MCF 10A (cell line): ENCODE measurements around the gene MN1. TPM values are rescaled to one million over a fixed set of nuclear protein-coding genes. Genes with fewer than 3 reads are reported as not detected.

Experiments used
- BruUV-seq: library from RNA; stranded (reverse); fragments of 400-500 nt; replicated peaks from 2 replicates; lab custom pipeline; 2021; lab: Mats Ljungman, UMichigan
- CTCF ChIA-PET: fragments of 300-600 bp; sonication (Branson Sonifier 250); formaldehyde crosslinking; extraction: SDS; loops from one replicate; lab custom pipeline; 2021; ENCODE audit warnings: antibody characterized with exemption, inconsistent platforms; lab: Yijun Ruan, JAX
- POLR2A ChIA-PET: fragments of 300-600, 350-650 bp; sonication (Branson Sonifier 250); formaldehyde crosslinking; extraction: SDS; loops from one replicate; lab custom pipeline; 2020; ENCODE audit warnings: antibody characterized with exemption, inconsistent platforms; lab: Yijun Ruan, JAX
- DNase-seq: peaks from one replicate; pipeline ENCODE4 v3.0.0-alpha.2; 2018; ENCODE audit not compliant: unreplicated experiment
- H3K27ac Mint-ChIP-seq: one replicate; pipeline ENCODE4 v1.8.0; 2022; ENCODE audit warnings: mild to moderate bottlenecking, low read depth, mixed read lengths; ENCODE audit not compliant: unreplicated experiment
- H3K27me3 Mint-ChIP-seq: one replicate; pipeline ENCODE4 v1.8.0; 2022; ENCODE audit warnings: mixed read lengths; ENCODE audit not compliant: insufficient read depth, unreplicated experiment
- H3K36me3 Mint-ChIP-seq: one replicate; pipeline ENCODE4 v1.8.0; 2022; ENCODE audit warnings: mild to moderate bottlenecking, moderate library complexity, mixed read lengths; ENCODE audit not compliant: insufficient read depth, unreplicated experiment
- H3K4me1 Mint-ChIP-seq: one replicate; pipeline ENCODE4 v1.8.0; 2022; ENCODE audit warnings: mixed read lengths; ENCODE audit not compliant: insufficient read depth, unreplicated experiment
- H3K4me3 Mint-ChIP-seq: one replicate; pipeline ENCODE4 v1.8.0; 2022; ENCODE audit warnings: mild to moderate bottlenecking, moderate library complexity, mixed read lengths; ENCODE audit not compliant: unreplicated experiment
- H3K9me3 Mint-ChIP-seq: one replicate; pipeline ENCODE4 v1.8.0; 2022; ENCODE audit warnings: mixed read lengths; ENCODE audit not compliant: unreplicated experiment
- intact Hi-C: fragments of 100-400 bp; cut with micrococcal nuclease; formaldehyde crosslinking; loops from 2 replicates; pipeline ENCODE4 v1.14.1; 2022
- total RNA-seq: library from RNA; stranded (reverse); gene quantifications from 2 replicates; pipeline ENCODE4 v1.2.3, GENCODE V29; 2022
- TF ChIP-seq, protein P1 (sequence below): fragments of 200-600 bp; IDR thresholded peaks from one replicate; pipeline ENCODE4 v1.8.0; 2022; ENCODE audit warnings: antibody characterized with exemption, mild to moderate bottlenecking; ENCODE audit not compliant: unreplicated experiment

The MN1 gene
- total RNA-seq, 1 experiment from 2014 or later = 3.9 TPM

DNA sequence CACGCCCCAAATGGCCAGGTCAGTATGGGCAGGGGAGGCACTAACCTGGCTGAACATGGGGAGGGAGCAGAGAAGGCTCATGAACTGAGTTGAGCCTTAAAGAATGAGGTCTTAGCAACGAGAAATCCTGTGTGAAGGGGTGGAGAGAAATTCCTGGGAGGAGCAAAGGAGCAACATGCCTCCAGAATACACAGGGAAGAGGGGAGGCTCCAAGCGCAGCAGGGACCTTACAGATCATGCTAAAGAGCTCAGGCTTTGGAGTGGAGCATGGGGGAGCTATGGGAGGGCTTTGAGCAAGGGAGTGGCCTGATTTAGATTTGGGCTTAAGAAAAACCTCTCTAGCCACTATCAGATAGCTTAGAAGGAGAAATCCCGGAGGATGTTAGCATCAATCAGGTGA is 88.1 kb downstream of the MN1 start:
- CTCF ChIA-PET = interaction anchor here (0.7 kb wide), 2 partner anchors 87 to 533 kb away, joined by 3 read pairs; no protein-coding TSS in a partner anchor
- no peaks in the 10 kb centered on the region for H3K27me3 Mint-ChIP-seq
- BruUV-seq = no TSS peak
- POLR2A ChIA-PET = interaction anchor here (0.7 kb wide), 1 partner anchor 1369 kb away, joined by 3 read pairs; no protein-coding TSS in a partner anchor
- intact Hi-C loops = loop anchor here (10.0 kb wide), 1 partner anchor 309 kb away; no protein-coding TSS in a partner anchor
- TF ChIP-seq, protein P1, sequence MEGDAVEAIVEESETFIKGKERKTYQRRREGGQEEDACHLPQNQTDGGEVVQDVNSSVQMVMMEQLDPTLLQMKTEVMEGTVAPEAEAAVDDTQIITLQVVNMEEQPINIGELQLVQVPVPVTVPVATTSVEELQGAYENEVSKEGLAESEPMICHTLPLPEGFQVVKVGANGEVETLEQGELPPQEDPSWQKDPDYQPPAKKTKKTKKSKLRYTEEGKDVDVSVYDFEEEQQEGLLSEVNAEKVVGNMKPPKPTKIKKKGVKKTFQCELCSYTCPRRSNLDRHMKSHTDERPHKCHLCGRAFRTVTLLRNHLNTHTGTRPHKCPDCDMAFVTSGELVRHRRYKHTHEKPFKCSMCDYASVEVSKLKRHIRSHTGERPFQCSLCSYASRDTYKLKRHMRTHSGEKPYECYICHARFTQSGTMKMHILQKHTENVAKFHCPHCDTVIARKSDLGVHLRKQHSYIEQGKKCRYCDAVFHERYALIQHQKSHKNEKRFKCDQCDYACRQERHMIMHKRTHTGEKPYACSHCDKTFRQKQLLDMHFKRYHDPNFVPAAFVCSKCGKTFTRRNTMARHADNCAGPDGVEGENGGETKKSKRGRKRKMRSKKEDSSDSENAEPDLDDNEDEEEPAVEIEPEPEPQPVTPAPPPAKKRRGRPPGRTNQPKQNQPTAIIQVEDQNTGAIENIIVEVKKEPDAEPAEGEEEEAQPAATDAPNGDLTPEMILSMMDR = no peak
- no peak for DNase-seq
- no peaks in the 10 kb centered on the region for H3K36me3 Mint-ChIP-seq
- no peaks in the 10 kb centered on the region for H3K9me3 Mint-ChIP-seq
- H3K4me1 Mint-ChIP-seq = peaks cover 15% of the 10 kb centered on the region
- no peak overlapping the region for H3K4me3 Mint-ChIP-seq
- H3K27ac Mint-ChIP-seq = no peak overlapping the region

DNA sequence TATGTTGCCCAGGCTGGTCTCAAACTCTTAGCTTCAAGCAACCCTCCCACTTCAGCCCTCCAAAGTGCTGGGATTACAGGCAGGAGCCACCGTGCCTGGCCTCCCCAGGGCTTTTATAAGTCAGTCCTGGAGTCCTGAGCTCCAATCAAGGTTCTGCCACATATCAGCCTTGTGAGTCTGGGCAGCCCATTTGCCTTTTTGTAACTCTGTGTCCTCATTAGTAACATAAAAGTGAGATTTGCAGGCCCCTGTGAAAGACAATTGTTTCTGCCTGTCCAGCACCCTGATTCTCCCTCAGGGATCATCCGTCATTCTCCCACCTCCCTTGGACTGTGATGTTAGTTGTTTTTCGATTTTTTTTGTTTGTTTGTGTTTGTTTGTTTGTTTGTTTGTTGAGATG is 89.8 kb downstream of the MN1 start:
- no peak overlapping the region for H3K27ac Mint-ChIP-seq
- TF ChIP-seq, protein P1 = no peak
- POLR2A ChIA-PET = no interaction called here
- no peaks in the 10 kb centered on the region for H3K4me1 Mint-ChIP-seq
- H3K9me3 Mint-ChIP-seq = no peaks in the 10 kb centered on the region
- H3K27me3 Mint-ChIP-seq = no peaks in the 10 kb centered on the region
- CTCF ChIA-PET = interaction anchor here (0.8 kb wide), 1 partner anchor 21 kb away, joined by 3 read pairs; no protein-coding TSS in a partner anchor
- no peaks in the 10 kb centered on the region for H3K36me3 Mint-ChIP-seq
- no peak overlapping the region for H3K4me3 Mint-ChIP-seq
- BruUV-seq = no TSS peak
- no peak for DNase-seq
- intact Hi-C loops = loop anchor here (10.0 kb wide), 1 partner anchor 307 kb away; no protein-coding TSS in a partner anchor

DNA sequence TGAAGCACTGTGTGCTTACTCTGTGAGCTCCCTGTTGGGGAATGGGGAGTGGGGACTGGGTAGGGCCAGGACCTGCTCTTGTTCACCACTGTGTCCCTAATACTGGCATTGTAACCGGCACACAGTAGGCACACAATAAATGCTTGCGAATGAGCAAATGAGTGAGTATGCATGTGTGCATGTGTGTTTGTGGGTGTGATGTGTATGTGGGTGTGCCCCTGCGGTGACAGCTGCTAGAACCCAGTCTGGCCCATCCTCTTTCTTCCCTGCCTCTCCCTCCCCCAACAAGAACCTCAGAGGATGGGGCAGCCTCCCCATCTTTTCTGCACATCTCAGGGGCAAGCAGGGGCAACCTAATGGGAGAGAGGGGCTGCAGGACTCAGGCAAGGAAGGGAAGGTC is 90.5 kb downstream of the MN1 start:
- no peak overlapping the region for H3K27ac Mint-ChIP-seq
- no peaks in the 10 kb centered on the region for H3K36me3 Mint-ChIP-seq
- H3K27me3 Mint-ChIP-seq = no peaks in the 10 kb centered on the region
- DNase-seq = no peak
- H3K9me3 Mint-ChIP-seq = no peaks in the 10 kb centered on the region
- POLR2A ChIA-PET = interaction anchor here (0.6 to 0.7 kb wide), 2 partner anchors 964 to 1296 kb away, joined by 3 to 4 read pairs; no protein-coding TSS in a partner anchor
- intact Hi-C loops = loop anchor here (10.0 kb wide), 1 partner anchor 306 kb away; no protein-coding TSS in a partner anchor
- TF ChIP-seq, protein P1 = no peak
- H3K4me3 Mint-ChIP-seq = no peak overlapping the region
- H3K4me1 Mint-ChIP-seq = no peaks in the 10 kb centered on the region
- CTCF ChIA-PET = no interaction called here
- BruUV-seq = no TSS peak

DNA sequence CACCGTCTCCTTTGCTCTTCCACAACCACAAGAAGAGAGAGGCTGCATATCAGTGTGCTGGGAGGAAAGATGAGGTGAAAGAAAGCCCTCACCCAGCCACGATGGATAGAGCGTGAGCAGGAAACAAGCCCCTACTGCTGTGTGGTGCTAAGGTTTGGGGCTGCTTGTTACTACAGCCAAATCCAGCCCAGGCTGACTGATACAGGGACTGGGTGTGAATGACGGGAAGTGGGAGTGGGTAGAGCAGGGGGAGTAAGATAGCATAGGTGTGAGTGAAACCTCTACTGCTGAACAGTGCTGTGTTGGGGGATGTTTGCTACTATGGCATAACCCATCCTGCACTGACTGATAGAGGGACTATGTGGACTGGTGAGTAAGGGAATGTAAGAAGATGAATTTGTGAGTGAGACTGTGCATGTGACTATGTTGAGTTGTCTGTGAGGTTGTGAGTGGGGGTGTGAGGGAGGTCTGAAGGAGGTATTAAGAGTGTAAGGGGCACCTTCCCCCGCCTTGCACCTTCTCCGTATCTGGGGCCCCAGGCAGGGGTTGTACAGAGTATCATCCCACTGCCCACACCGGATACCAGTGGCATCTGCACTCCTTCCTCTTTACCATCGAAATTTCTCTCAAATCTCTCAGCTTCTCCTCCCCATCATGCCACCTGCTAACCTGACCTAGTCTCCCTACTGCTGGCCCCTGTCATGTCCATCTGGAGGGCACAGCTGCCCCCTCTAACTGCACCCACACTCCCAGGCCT is 91.5 kb downstream of the MN1 start:
- Mint-ChIP-seq H3K27me3 (no peaks in the 10 kb centered on the region), H3K4me1 (peaks cover 9% of the 10 kb centered on the region), H3K4me3 (no peak overlapping the region), H3K9me3 (no peaks in the 10 kb centered on the region), H3K27ac (no peak overlapping the region), H3K36me3 (no peaks in the 10 kb centered on the region)
- ChIA-PET CTCF (no interaction called here), POLR2A (interaction anchor here (0.6 to 0.7 kb wide), 2 partner anchors 963 to 1296 kb away, joined by 3 to 4 read pairs; no protein-coding TSS in a partner anchor)
- TF ChIP-seq, protein P1 = no peak
- BruUV-seq = no TSS peak
- no peak for DNase-seq
- intact Hi-C loops = loop anchor here (10.0 kb wide), 1 partner anchor 305 kb away; no protein-coding TSS in a partner anchor
